Heart left ventricle (tissue), 16 donors: ENCODE data around the gene ARIH2. TPM values are rescaled to one million over a fixed set of nuclear protein-coding genes. Genes with fewer than 3 reads are reported as not detected.

Source experiments
- ATAC-seq, 4 donors: fragments of 200-7000 bp; cut with Tn5 transposase; one replicate each; pipeline ENCODE4 v1.9.1; 2020 to 2022; ENCODE audit warnings: moderate library complexity in 4 of 4, mild to moderate bottlenecking in 3 of 4, moderate number of reproducible peaks in 1 of 4
- DNase-seq, 5 donors: peaks; one replicate each; pipeline ENCODE4 v3.0.0-alpha.2; 2020
- H3K27ac ChIP-seq, 12 donors: fragments of 200-600 bp; sonication (generic) in 4 of 12; one replicate each; pipeline versions ENCODE4 v1.5.0 to v1.8.0; 2016 to 2022; ENCODE audit warnings: mild to moderate bottlenecking in 2 of 12
- H3K27me3 ChIP-seq, 9 donors: fragments of 200-600 bp; sonication (generic) in 2 of 9; one replicate each; pipeline versions ENCODE4 v1.5.1 to v1.8.0; 2016 to 2022; ENCODE audit warnings: mild to moderate bottlenecking in 3 of 9
- H3K36me3 ChIP-seq, 9 donors: fragments of 200-600 bp; sonication (generic) in 2 of 9; one replicate each; pipeline versions ENCODE4 v1.5.0 to v1.8.0; 2018 to 2022; ENCODE audit warnings: mild to moderate bottlenecking in 2 of 9
- H3K4me1 ChIP-seq, 12 donors: fragments of 200-600 bp; sonication (generic) in 4 of 12; one replicate each; pipeline versions ENCODE4 v1.5.0 to v1.8.0; 2016 to 2022; ENCODE audit warnings: mild to moderate bottlenecking in 3 of 12
- H3K4me3 ChIP-seq, 12 donors: fragments of 200-600 bp; sonication (generic) in 4 of 12; one replicate each; pipeline versions ENCODE4 v1.5.0 to v1.8.0; 2017 to 2022; ENCODE audit warnings: mild to moderate bottlenecking in 9 of 12, moderate library complexity in 4 of 12
- H3K9me3 ChIP-seq, 12 donors: fragments of 200-600 bp; sonication (generic) in 4 of 12; one replicate each; pipeline versions ENCODE4 v1.5.0 to v1.8.0; 2016 to 2022; ENCODE audit warnings: mild to moderate bottlenecking in 1 of 12
- POLR2A ChIP-seq, 2 donors: fragments of 450-650 bp; IDR thresholded peaks; one replicate each; pipeline ENCODE4 v1.6.1; 2017; ENCODE audit warnings: antibody characterized with exemption in 2 of 2, mild to moderate bottlenecking in 2 of 2, moderate library complexity in 2 of 2
- WGBS, 4 donors: extraction: QIAGEN DNeasy Blood & Tissue Kit in 2 of 4; methylation state at CpG; one replicate each; pipeline versions ENCODE4 v1.1.5 to v1.1.7; 2013 to 2018; 5-methylcytosine and 5-hydroxymethylcytosine counted together
- intact Hi-C, 10 donors: fragments of 100-400 bp; cut with DNase I; formaldehyde crosslinking; loops; one replicate each; pipeline versions ENCODE4 v1.11.1 to v1.14.2; 2022
- polyA plus RNA-seq, 2 donors: library from polyadenylated mRNA; stranded (reverse); fragments of 200-250 nt; gene quantifications; one replicate each; pipeline ENCODE4 v1.2.3, GENCODE V29; 2013
- total RNA-seq, 9 donors: library from RNA; depleted of rRNA in 2 of 9; stranded (reverse); fragments of >200 nt in 2 of 9; fragmentation: NEBNext Ultra II Directional in 3 of 9; extraction: Animal tissue kit (Norgen Biotek cat#: 25700) in 3 of 9; gene quantifications; one replicate each; pipeline versions ENCODE4 v1.1.0 to v1.2.4, GENCODE V29; 2016 to 2023
- TF ChIP-seq, protein P1 (sequence below), 12 donors: fragments of 200-600 bp; sonication (generic) in 4 of 12; IDR thresholded peaks; one replicate each; pipeline versions ENCODE4 v1.5.0 to v1.8.0; 2018 to 2022; ENCODE audit warnings: antibody characterized with exemption in 12 of 12, mild to moderate bottlenecking in 5 of 12
- donor health status: ischemic (EF 13 %, LVEDD 7.1; RV severe dilation, severe dysfunction).
- donor health status: healthy with polysubstance abuse.
- donor health status: DM: no; HTN: yes; CAD: no.
- donor health status: DM: no; HTN: no; CAD: no.
- donor health status: ischemic (EF 25% LVEDD 6.9; RV normal size, moderate dysfunction).
- donor health status: ischemic (EF 25% LVEDD 5.7; RV mildly dilated, moderate dysfunction).
- donor health status: healthy.
- donor health status: DM: yes; HTN: yes; CAD: no.
- donor health status: ischemic (EF 35%, LVEDD 5.7; RV mildly dilated, moderate dysfunction).
- donor health status: nonischemic (EF 11% LVEDD 7.7; RV severe dilation, severe dysfunction).
- donor health status: DM: yes; HTN: yes; CAD: no.
- donor health status: PGD.
- donor health status: ischemic (EF 29% LVEDD 5.4; RV normal size, mild dysfunction).
- donor health status: nonischemic (EF 23%, LVEDD 6.1; RV moderate dilation, normal function).

Gene ARIH2
- total and polyA plus RNA-seq, 11 donors, result 77.6 to 223 (median 126) TPM

DNA sequence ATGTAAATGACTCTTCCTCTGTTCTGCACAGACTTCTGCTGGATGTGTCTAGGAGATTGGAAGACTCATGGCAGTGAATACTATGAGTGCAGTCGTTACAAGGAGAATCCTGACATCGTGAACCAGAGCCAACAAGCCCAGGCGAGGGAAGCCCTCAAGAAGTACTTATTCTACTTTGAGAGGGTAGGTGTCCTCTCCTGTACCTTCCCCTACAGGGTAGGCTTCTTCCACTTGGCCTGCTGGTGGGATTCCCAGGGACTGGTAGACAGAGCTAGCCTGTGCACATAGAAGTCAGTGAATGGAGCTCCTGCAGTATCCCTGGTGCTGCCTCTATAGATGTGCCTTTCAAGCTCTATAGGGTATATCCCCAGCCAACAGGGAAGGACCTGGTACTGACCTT, 60.8 kb downstream of the ARIH2 start:
- Histone ChIP-seq H3K4me3 (no peak overlapping the region), H3K36me3 (peaks cover 6 to 99% (median 98%) of the 10 kb centered on the region in 9 donors), H3K4me1 (peaks cover 0 to 8% (median 0%) of the 10 kb centered on the region in 12 donors), H3K27ac (no peak overlapping the region), H3K27me3 (no peaks in the 10 kb centered on the region), H3K9me3 (no peaks in the 10 kb centered on the region)
- intact Hi-C loops, result no loop called here
- TF ChIP-seq, protein P1, sequence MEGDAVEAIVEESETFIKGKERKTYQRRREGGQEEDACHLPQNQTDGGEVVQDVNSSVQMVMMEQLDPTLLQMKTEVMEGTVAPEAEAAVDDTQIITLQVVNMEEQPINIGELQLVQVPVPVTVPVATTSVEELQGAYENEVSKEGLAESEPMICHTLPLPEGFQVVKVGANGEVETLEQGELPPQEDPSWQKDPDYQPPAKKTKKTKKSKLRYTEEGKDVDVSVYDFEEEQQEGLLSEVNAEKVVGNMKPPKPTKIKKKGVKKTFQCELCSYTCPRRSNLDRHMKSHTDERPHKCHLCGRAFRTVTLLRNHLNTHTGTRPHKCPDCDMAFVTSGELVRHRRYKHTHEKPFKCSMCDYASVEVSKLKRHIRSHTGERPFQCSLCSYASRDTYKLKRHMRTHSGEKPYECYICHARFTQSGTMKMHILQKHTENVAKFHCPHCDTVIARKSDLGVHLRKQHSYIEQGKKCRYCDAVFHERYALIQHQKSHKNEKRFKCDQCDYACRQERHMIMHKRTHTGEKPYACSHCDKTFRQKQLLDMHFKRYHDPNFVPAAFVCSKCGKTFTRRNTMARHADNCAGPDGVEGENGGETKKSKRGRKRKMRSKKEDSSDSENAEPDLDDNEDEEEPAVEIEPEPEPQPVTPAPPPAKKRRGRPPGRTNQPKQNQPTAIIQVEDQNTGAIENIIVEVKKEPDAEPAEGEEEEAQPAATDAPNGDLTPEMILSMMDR (IDR thresholded peaks at IDR 0.05), result no peak
- no peak for TF ChIP-seq POLR2A (IDR thresholded peaks at IDR 0.05)
- DNase-seq (no peak), ATAC-seq (no peak)
- WGBS, 4 donors, result 73 to 93% (median 91%) methylated on average over 3 of the region's 3 CpGs

DNA sequence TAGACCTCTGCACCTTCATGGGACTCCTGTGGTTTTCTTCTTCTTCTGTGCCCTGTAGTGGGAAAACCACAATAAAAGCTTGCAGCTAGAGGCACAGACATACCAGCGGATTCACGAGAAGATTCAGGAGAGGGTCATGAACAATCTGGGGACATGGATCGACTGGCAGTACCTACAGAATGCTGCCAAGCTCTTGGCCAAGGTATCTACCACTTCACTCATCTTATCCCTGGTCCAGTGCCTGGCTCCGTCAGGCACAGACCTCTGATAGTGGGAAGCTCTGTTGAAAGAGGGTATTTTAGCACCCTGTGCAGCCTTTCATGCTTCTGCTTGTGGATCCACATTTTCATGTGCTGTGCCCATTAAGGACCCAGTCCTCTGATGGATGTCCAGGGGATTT, 61.7 kb downstream of the ARIH2 start:
- H3K9me3 ChIP-seq, result no peaks in the 10 kb centered on the region
- ATAC-seq, result peak in 3 of 4 donors; percentile 29 to 53 (median 46)
- H3K27ac ChIP-seq, result no peak overlapping the region
- peaks cover 2 to 99% (median 97%) of the 10 kb centered on the region in 9 donors for H3K36me3 ChIP-seq
- no peak overlapping the region for H3K4me3 ChIP-seq
- intact Hi-C loops, result loop anchor here in 3 of 10 donors (10.0 kb wide), 2 partner anchors 115 to 465 kb away; partner anchors contain the start of gene QRICH1 (in 1 of the 3)
- WGBS, 4 donors, result 41 to 66% (median 47%) methylated on average over 4 of the region's 4 CpGs
- DNase-seq, result no peak
- no peak for TF ChIP-seq POLR2A (IDR thresholded peaks at IDR 0.05)
- TF ChIP-seq, protein P1 (IDR thresholded peaks at IDR 0.05), result no peak
- peaks cover 0 to 8% (median 0%) of the 10 kb centered on the region in 12 donors for H3K4me1 ChIP-seq
- no peaks in the 10 kb centered on the region for H3K27me3 ChIP-seq

DNA sequence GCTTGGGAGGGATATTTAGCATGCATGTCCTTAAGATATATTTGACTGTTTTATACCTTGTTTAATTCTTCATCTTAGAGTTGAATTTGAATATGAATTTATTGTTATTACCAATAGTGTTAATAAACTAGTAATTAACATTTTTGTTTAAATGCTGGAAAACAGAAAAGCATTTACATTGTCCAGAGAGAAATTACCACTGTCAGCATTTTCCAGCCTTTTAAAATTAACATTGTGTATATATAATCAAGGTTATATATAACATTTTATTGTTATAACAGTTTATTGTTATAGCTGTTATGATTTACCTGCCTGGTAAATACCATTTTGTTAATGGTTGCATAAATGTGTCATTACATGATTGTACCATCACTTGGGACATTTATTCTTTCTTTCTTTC, 63.4 kb downstream of the ARIH2 start:
- ATAC-seq, result no peak
- DNase-seq, result no peak
- Histone ChIP-seq H3K4me1 (peaks cover 0 to 8% (median 0%) of the 10 kb centered on the region in 12 donors), H3K9me3 (no peaks in the 10 kb centered on the region), H3K36me3 (peaks cover 2 to 98% (median 91%) of the 10 kb centered on the region in 9 donors), H3K27ac (no peak overlapping the region), H3K27me3 (no peaks in the 10 kb centered on the region), H3K4me3 (no peak overlapping the region)
- intact Hi-C loops, result loop anchor here in 3 of 10 donors (10.0 kb wide), 2 partner anchors 113 to 463 kb away; partner anchors contain the start of gene QRICH1 (in 1 of the 3)
- TF ChIP-seq, protein P1 (IDR thresholded peaks at IDR 0.05), result no peak
- no peak for TF ChIP-seq POLR2A (IDR thresholded peaks at IDR 0.05)

DNA sequence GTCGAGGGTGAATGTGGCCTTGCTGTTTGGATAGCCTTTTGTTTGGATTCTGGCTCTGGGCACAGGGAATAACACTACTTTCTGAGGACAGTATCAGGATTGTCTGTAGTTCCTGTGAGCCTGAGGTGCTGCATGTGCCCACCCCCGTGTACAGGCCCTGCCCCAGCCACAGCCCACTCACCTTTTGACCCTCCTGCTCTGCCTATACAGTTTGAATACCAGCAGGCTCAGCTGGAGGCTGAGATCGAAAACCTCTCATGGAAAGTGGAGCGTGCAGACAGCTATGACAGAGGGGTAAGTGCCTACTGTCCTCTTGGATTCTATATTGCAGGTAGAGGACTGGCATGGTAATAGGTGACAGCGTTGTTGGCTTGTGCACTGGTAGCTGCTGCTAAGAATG, 64.0 kb downstream of the ARIH2 start:
- ATAC-seq (no peak), DNase-seq (no peak)
- H3K4me1 ChIP-seq, result peaks cover 0 to 8% (median under 1%) of the 10 kb centered on the region in 12 donors
- peaks cover 2 to 92% (median 85%) of the 10 kb centered on the region in 9 donors for H3K36me3 ChIP-seq
- no peak overlapping the region for H3K27ac ChIP-seq
- no peak overlapping the region for H3K4me3 ChIP-seq
- intact Hi-C loops, result loop anchor here in 3 of 10 donors (10.0 kb wide), 2 partner anchors 112 to 462 kb away; partner anchors contain the start of gene QRICH1 (in 1 of the 3)
- no peaks in the 10 kb centered on the region for H3K27me3 ChIP-seq
- 73 to 94% (median 82%) methylated on average over 2 to 5 of the region's 5 CpGs for WGBS, 4 donors
- TF ChIP-seq, protein P1 (IDR thresholded peaks at IDR 0.05), result no peak
- no peak for TF ChIP-seq POLR2A (IDR thresholded peaks at IDR 0.05)
- no peaks in the 10 kb centered on the region for H3K9me3 ChIP-seq
